Gastroesophageal sphincter (tissue), 4 donors: ENCODE data around the gene TP53I3. TPM values are rescaled to one million over a fixed set of nuclear protein-coding genes. Genes with fewer than 3 reads are reported as not detected.

ENCODE experiments used
- ATAC-seq: fragments of 150-250 bp; one replicate; pipeline ENCODE4 v1.9.1; 2016; ENCODE audit warnings: mild to moderate bottlenecking, moderate library complexity
- H3K27ac ChIP-seq, 4 donors: fragments of 200-600 bp; sonication (generic) in 3 of 4; 1 replicate in 3 of 4; 2 replicates in 1 of 4; pipeline ENCODE4 v1.5.1; 2016 to 2019
- H3K27me3 ChIP-seq: fragments of 200-600 bp; sonication (generic); one replicate; pipeline ENCODE4 v1.5.1; 2019
- H3K36me3 ChIP-seq, 2 donors: fragments of 200-600 bp; sonication (generic); one replicate each; pipeline ENCODE4 v1.5.1; 2019; ENCODE audit warnings: control low read depth in 1 of 2
- H3K4me1 ChIP-seq, 3 donors: fragments of 200-600 bp; sonication (generic); 1 replicate in 2 of 3; 2 replicates in 1 of 3; pipeline ENCODE4 v1.5.1; 2016 to 2019; ENCODE audit warnings: control low read depth in 2 of 3
- H3K4me3 ChIP-seq, 2 donors: fragments of 200-600 bp; sonication (generic); one replicate each; pipeline ENCODE4 v1.5.1; 2019; ENCODE audit warnings: mild to moderate bottlenecking in 1 of 2, moderate library complexity in 1 of 2
- H3K9me3 ChIP-seq, 3 donors: fragments of 200-600 bp; sonication (generic); one replicate each; pipeline ENCODE4 v1.5.1; 2017 to 2019; ENCODE audit warnings: control low read depth in 2 of 3
- CTCF ChIP-seq, 4 experiments: fragments of 200-600 bp in 2 of 4; fragments of 450-650 bp in 2 of 4; sonication (generic) in 1 of 4; IDR thresholded peaks; one replicate each; pipeline ENCODE4 v1.5.1; 2017 to 2019; ENCODE audit warnings: antibody characterized with exemption in 4 of 4, mild to moderate bottlenecking in 2 of 4, moderate library complexity in 2 of 4
- EP300 ChIP-seq: sonication (generic); formaldehyde crosslinking; IDR thresholded peaks from one replicate; pipeline ENCODE4 v1.6.1; 2017; ENCODE audit warnings: antibody characterized with exemption, mild to moderate bottlenecking
- POLR2A ChIP-seq, 2 donors: fragments of 450-650 bp; IDR thresholded peaks; one replicate each; pipeline ENCODE4 v1.6.1; 2017; ENCODE audit warnings: antibody characterized with exemption in 2 of 2, mild to moderate bottlenecking in 2 of 2, moderate library complexity in 1 of 2
- POLR2AphosphoS5 ChIP-seq: sonication (generic); formaldehyde crosslinking; IDR thresholded peaks from one replicate; pipeline ENCODE4 v1.6.1; 2017; ENCODE audit warnings: antibody characterized with exemption
- WGBS, 2 donors: methylation state at CpG; one replicate each; pipeline ENCODE4 v1.1.5; 2018; ENCODE audit warnings: low coverage in 1 of 2; 5-methylcytosine and 5-hydroxymethylcytosine counted together
- total RNA-seq, 4 donors: library from RNA; depleted of rRNA; stranded (reverse); fragments of >200 nt; gene quantifications; one replicate each; pipeline ENCODE4 v1.1.0, GENCODE V29; 2016

Gene TP53I3
- total RNA-seq, 4 donors from 2014 or later: 5.6 to 10.1 (median 8.9) TPM

- no peak for ATAC-seq
- H3K36me3 ChIP-seq: peaks cover 0 to 55% of the 10 kb centered on the region in 2 donors
- 84 to 85% methylated on average over 2 of the region's 2 CpGs for WGBS, 2 donors
- no peak overlapping the region for H3K4me3 ChIP-seq
- TF ChIP-seq POLR2A (IDR thresholded peaks at IDR 0.05) (no peak), CTCF (IDR thresholded peaks at IDR 0.05) (no peak), POLR2AphosphoS5 (no peak), EP300 (no peak)
- no peaks in the 10 kb centered on the region for H3K4me1 ChIP-seq
- H3K9me3 ChIP-seq: no peaks in the 10 kb centered on the region
- H3K27ac ChIP-seq: no peak overlapping the region
- no peaks in the 10 kb centered on the region for H3K27me3 ChIP-seq
These were observed 19.3 kb downstream of the TP53I3 start for GRCh38 chr2:24065341-24065740.

GRCh38 chr2:24058564-24059271 lies 25.9 kb downstream of the TP53I3 start:
- no peaks in the 10 kb centered on the region for H3K9me3 ChIP-seq
- 71 to 80% methylated on average over 2 to 3 of the region's 4 CpGs for WGBS, 2 donors
- no peak overlapping the region for H3K27ac ChIP-seq
- ATAC-seq: no peak
- no peaks in the 10 kb centered on the region for H3K4me1 ChIP-seq
- no peak overlapping the region for H3K4me3 ChIP-seq
- H3K27me3 ChIP-seq: no peaks in the 10 kb centered on the region
- TF ChIP-seq CTCF (IDR thresholded peaks at IDR 0.05) (no peak), POLR2A (IDR thresholded peaks at IDR 0.05) (no peak), POLR2AphosphoS5 (no peak), EP300 (no peak)
- H3K36me3 ChIP-seq: no peaks in the 10 kb centered on the region

DNA sequence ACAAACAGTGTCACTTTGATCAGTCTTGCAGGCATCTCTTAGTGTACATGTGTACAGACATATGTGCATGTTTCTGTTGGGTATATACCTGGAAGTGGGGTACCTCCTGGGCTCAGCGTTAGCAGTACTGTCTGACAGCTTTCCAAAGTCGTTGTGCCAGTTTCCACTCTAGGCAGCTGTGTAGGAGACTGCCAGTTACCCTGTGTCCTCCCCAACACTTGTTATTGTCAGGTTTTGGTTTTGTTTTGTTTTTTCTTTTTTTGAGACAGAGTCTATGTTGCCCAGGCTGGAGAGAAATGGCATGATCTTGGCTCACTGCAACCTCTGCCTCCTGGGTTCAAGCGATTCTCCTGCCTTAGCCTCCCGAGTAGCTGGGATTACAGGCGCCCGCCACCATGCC lies 28.9 kb downstream of the TP53I3 start:
- no peak for TF ChIP-seq POLR2A (IDR thresholded peaks at IDR 0.05)
- no peak for TF ChIP-seq POLR2AphosphoS5
- no peak for TF ChIP-seq CTCF (IDR thresholded peaks at IDR 0.05)
- TF ChIP-seq EP300: no peak
- 95% methylated on average over 3 of the region's 6 CpGs; no CpG with 5 or more reads in 1 of the 2 donors for WGBS, 2 donors
- H3K27ac ChIP-seq: no peak overlapping the region

DNA sequence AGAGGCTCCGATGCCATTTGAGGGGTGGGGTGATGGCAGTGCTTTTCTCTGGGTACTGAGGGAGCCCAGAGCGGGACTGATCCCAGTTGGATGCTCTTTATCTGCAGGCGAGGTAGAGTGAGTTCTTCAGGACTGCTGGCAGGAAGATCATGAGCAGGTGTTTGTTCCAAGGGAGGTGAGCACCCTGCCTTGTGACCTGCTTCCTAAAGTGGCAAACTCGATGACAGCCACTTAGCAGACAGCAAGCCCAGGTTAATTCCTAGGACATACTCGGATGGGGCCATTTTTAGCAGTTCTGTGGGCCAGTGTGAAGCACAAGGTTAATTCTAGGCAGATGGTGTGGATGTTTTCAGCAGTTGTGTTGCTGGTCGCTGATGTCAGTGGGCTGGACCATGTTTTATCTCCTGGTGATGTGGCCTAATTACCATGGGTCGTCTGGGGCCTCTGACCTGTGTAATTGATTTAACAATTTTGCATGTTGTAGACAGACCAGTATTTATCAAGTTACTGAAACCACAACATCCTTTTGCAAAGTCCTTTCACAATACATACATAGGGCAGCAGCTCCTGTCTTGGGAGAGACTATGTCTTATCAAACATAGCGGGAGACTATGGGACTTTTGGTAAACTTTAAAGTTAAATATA lies 30.1 kb downstream of the TP53I3 start:
- Histone ChIP-seq H3K27ac (no peak overlapping the region), H3K9me3 (no peaks in the 10 kb centered on the region), H3K27me3 (no peaks in the 10 kb centered on the region), H3K4me3 (no peak overlapping the region), H3K36me3 (no peaks in the 10 kb centered on the region), H3K4me1 (peaks cover 0 to 13% (median 0%) of the 10 kb centered on the region in 3 donors)
- TF ChIP-seq CTCF (IDR thresholded peaks at IDR 0.05): no peak
- no peak for TF ChIP-seq EP300
- no peak for TF ChIP-seq POLR2AphosphoS5
- TF ChIP-seq POLR2A (IDR thresholded peaks at IDR 0.05): no peak
- no peak for ATAC-seq
- WGBS, 2 donors: 78 to 82% methylated on average over 5 to 8 of the region's 8 CpGs

More for the DNA sequence above, 28.9 kb downstream of the TP53I3 start:
- Histone ChIP-seq H3K9me3 (no peaks in the 10 kb centered on the region), H3K4me3 (no peak overlapping the region), H3K4me1 (peaks cover 0 to under 1% (median 0%) of the 10 kb centered on the region in 3 donors), H3K27me3 (no peaks in the 10 kb centered on the region), H3K36me3 (no peaks in the 10 kb centered on the region)
- ATAC-seq: no peak

GRCh38 chr2:24052951-24053350 lies 31.7 kb downstream of the TP53I3 start:
- Histone ChIP-seq H3K36me3 (no peaks in the 10 kb centered on the region), H3K4me3 (no peak overlapping the region), H3K9me3 (no peaks in the 10 kb centered on the region), H3K27me3 (no peaks in the 10 kb centered on the region), H3K27ac (no peak overlapping the region), H3K4me1 (peaks cover 0 to 24% (median 6%) of the 10 kb centered on the region in 3 donors)
- WGBS, 2 donors: 90 to 100% methylated on average over 1 of the region's 1 CpG
- ATAC-seq: no peak
- TF ChIP-seq CTCF (IDR thresholded peaks at IDR 0.05) (no peak), POLR2A (IDR thresholded peaks at IDR 0.05) (no peak), POLR2AphosphoS5 (no peak), EP300 (no peak)
